A549 treated with Mapracorat at 1 μM for 4 hours (cell line): ENCODE measurements around the gene RTL5. TPM values are rescaled to one million over a fixed set of nuclear protein-coding genes. Genes with fewer than 3 reads are reported as not detected.

Experiments
- total RNA-seq: library from RNA; stranded (reverse); fragments of 200-300 nt; extraction: Qiagen RNA extraction; gene quantifications from 5 replicates; pipeline ENCODE4 v1.2.3, GENCODE V29; 2022

The RTL5 gene
- 2.1 to 2.4 TPM (median 2.3 TPM) in 5 replicates for total RNA-seq

DNA sequence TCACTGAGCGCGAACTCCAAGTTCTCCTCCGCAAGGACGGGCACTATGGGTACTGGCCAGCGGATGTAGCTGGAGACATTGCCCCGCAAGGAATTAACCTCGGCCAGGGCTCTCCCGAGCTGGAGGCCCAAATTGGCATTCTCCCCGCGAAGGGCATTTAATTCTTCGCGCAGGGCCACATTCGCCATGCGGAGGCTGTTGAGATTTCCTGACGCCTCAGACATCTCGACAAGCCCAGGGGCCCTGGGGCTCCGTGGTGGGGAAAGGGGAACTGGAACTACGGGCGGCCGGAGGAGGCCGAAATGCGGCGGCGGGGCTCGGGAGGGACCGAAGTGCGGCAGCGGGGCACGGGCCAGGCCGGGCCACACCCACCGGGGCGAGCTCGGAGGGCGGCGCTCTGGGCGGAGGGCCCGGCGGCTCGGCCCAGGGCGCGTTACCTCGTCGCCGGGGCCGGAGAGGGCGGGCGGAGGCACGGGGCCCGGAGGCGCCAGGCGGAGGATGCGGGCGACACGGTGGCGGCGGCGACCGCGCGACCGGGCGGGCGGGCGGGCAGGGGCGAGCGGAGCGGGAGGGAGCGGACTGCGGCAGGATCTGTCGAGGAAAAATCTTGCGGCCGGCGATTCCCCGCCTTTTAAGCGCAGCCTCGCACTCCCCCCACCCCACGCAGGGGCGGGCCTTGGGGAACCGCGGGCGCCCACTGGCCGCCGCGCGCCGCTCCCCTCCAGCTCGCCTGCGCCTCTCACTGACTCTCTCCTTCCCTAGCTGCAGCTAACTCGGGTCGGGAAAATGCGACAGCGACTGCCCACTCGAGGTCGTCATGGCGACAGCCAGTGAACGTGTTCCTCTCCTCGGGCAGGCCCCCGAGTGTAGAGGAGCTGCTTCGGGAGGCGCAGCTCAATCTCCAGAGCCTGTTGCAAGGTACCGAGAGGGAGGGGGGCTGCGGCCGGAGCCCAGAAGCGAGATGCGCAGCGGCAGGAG is at the start of gene RTL5:
Gene RTL5, minus strand, starts transcription at position 599 of the 978 bp plus-strand sequence.

Other genes starting within 250 kb of the RTL5 start
- 0.25 to 0.52 TPM (median 0.27 TPM) in 5 replicates for gene NHSL2, start 221.1 kb downstream of the RTL5 start, total RNA-seq
- 32.1 to 78.9 TPM (median 37.7 TPM) in 5 replicates for gene PIN4, start 49.8 kb upstream of the RTL5 start, total RNA-seq
- 10.5 to 12.7 TPM (median 12.1 TPM) in 5 replicates for gene ERCC6L, start 107.1 kb upstream of the RTL5 start, total RNA-seq
- 1,486 to 2,352 TPM (median 1,520 TPM) in 5 replicates for gene RPS4X, start 145.3 kb upstream of the RTL5 start, total RNA-seq
- gene CITED1, start 174.0 kb upstream of the RTL5 start, total RNA-seq = 0.81 to 3.0 TPM (median 1.9 TPM) in 5 replicates